Measurements from ENCODE around the gene TOPBP1.
A peak's percentile ranks its signal among the peaks of the same experiment; 100 is the strongest.

TOPBP1 gene

GRCh38 chr3:133606342-133606741 lies 55.4 kb downstream of the TOPBP1 start:
- no peak for DNase-seq

GRCh38 chr3:133600572-133601081 lies 61.1 kb downstream of the TOPBP1 start:
- no peak for DNase-seq

- no peak for DNase-seq
These were observed 62.5 kb downstream of the TOPBP1 start for GRCh38 chr3:133599280-133599679.

GRCh38 chr3:133598405-133598804 lies 63.3 kb downstream of the TOPBP1 start:
- no peak for DNase-seq

- DNase-seq, result no peak
These were observed 66.4 kb downstream of the TOPBP1 start for GRCh38 chr3:133595341-133595740.

GRCh38 chr3:133593243-133593642 lies 68.5 kb downstream of the TOPBP1 start:
- DNase-seq, result no peak

GRCh38 chr3:133592843-133593242 lies 68.9 kb downstream of the TOPBP1 start:
- peak in 1 of 2 donors; percentile 21 for DNase-seq

GRCh38 chr3:133591271-133591742 lies 70.4 kb downstream of the TOPBP1 start:
- DNase-seq, result no peak

GRCh38 chr3:133589503-133589902 lies 72.2 kb downstream of the TOPBP1 start:
- no peak for DNase-seq

- no peak for DNase-seq
These were observed 72.8 kb downstream of the TOPBP1 start for GRCh38 chr3:133588784-133589465.

GRCh38 chr3:133588035-133588434 lies 73.7 kb downstream of the TOPBP1 start:
- DNase-seq, result no peak

GRCh38 chr3:133583396-133583795 lies 78.3 kb downstream of the TOPBP1 start:
- no peak for DNase-seq

- DNase-seq, result peak in 1 of 2 donors; percentile 24
These were observed 83.1 kb downstream of the TOPBP1 start for GRCh38 chr3:133578548-133579191.

- DNase-seq, result no peak
These were observed 85.6 kb downstream of the TOPBP1 start for GRCh38 chr3:133576169-133576568.

GRCh38 chr3:133575086-133575485 lies 86.7 kb downstream of the TOPBP1 start:
- no peak for DNase-seq

GRCh38 chr3:133574260-133574881 lies 87.4 kb downstream of the TOPBP1 start:
- DNase-seq, result peak; percentile 68 to 79

GRCh38 chr3:133573629-133574194 lies 88.0 kb downstream of the TOPBP1 start, which contains the start of gene CDV3:
CDV3 (plus strand) TSS chr3:133573686; CDS start chr3:133574045, 359 bp downstream.
- no peak for DNase-seq

GRCh38 chr3:133573054-133573628 lies 88.6 kb downstream of the TOPBP1 start:
- peak; percentile 100 for DNase-seq

GRCh38 chr3:133572158-133573053 lies 89.3 kb downstream of the TOPBP1 start:
- DNase-seq, result peak; percentile 26 to 50

- no peak for DNase-seq
These were observed 90.8 kb downstream of the TOPBP1 start for GRCh38 chr3:133570937-133571320.

- DNase-seq, result no peak
These were observed 91.4 kb downstream of the TOPBP1 start for GRCh38 chr3:133570139-133570936.
